ENCODE results near the gene NECTIN1.

NECTIN1 gene

GRCh38 chr11:119625206-119625978, 103.6 kb downstream of the NECTIN1 start:
- no peak overlapping the region for H3K4me3 ChIP-seq (ENCODE audit: low read length in 2 of 2)

GRCh38 chr11:119624629-119625028, 104.4 kb downstream of the NECTIN1 start:
- Histone ChIP-seq H3K9me3 (ENCODE audit: control insufficient read depth in 2 of 2, low read length in 2 of 2) (no peaks in the 10 kb centered on the region), H3K36me3 (ENCODE audit: control insufficient read depth in 2 of 2, insufficient read depth in 2 of 2, low read length in 2 of 2) (no peaks in the 10 kb centered on the region), H3K4me1 (ENCODE audit: control insufficient read depth, insufficient read depth, low read length) (no peaks in the 10 kb centered on the region), H3K27me3 (ENCODE audit: control insufficient read depth in 1 of 2, insufficient read depth in 2 of 2, low read length in 2 of 2) (peaks cover 2 to 3% of the 10 kb centered on the region in 2 donors), H3K9ac (ENCODE audit: low read length in 2 of 2) (no peak overlapping the region), H3K27ac (ENCODE audit: low read length) (no peak overlapping the region), H3K4me3 (ENCODE audit: low read length in 2 of 2) (no peak overlapping the region)

More at GRCh38 chr11:119625206-119625978, 103.6 kb downstream of the NECTIN1 start:
- Histone ChIP-seq H3K9me3 (ENCODE audit: control insufficient read depth in 2 of 2, low read length in 2 of 2) (no peaks in the 10 kb centered on the region), H3K4me1 (ENCODE audit: control insufficient read depth, insufficient read depth, low read length) (no peaks in the 10 kb centered on the region), H3K9ac (ENCODE audit: low read length in 2 of 2) (no peak overlapping the region), H3K36me3 (ENCODE audit: control insufficient read depth in 2 of 2, insufficient read depth in 2 of 2, low read length in 2 of 2) (no peaks in the 10 kb centered on the region), H3K27ac (ENCODE audit: low read length) (no peak overlapping the region), H3K27me3 (ENCODE audit: control insufficient read depth in 1 of 2, insufficient read depth in 2 of 2, low read length in 2 of 2) (peaks cover 2 to 3% of the 10 kb centered on the region in 2 donors)

GRCh38 chr11:119624102-119624615, 104.8 kb downstream of the NECTIN1 start:
- no peak overlapping the region for H3K9ac ChIP-seq (ENCODE audit: low read length in 2 of 2)
- no peaks in the 10 kb centered on the region for H3K36me3 ChIP-seq (ENCODE audit: control insufficient read depth in 2 of 2, insufficient read depth in 2 of 2, low read length in 2 of 2)
- H3K27ac ChIP-seq (ENCODE audit: low read length) = no peak overlapping the region
- H3K9me3 ChIP-seq (ENCODE audit: control insufficient read depth in 2 of 2, low read length in 2 of 2) = no peaks in the 10 kb centered on the region
- peaks cover 2 to 3% of the 10 kb centered on the region in 2 donors for H3K27me3 ChIP-seq (ENCODE audit: control insufficient read depth in 1 of 2, insufficient read depth in 2 of 2, low read length in 2 of 2)
- no peaks in the 10 kb centered on the region for H3K4me1 ChIP-seq (ENCODE audit: control insufficient read depth, insufficient read depth, low read length)
- no peak overlapping the region for H3K4me3 ChIP-seq (ENCODE audit: low read length in 2 of 2)

GRCh38 chr11:119623682-119624081, 105.3 kb downstream of the NECTIN1 start:
- H3K27ac ChIP-seq (ENCODE audit: low read length) = no peak overlapping the region
- no peaks in the 10 kb centered on the region for H3K36me3 ChIP-seq (ENCODE audit: control insufficient read depth in 2 of 2, insufficient read depth in 2 of 2, low read length in 2 of 2)
- H3K27me3 ChIP-seq (ENCODE audit: control insufficient read depth in 1 of 2, insufficient read depth in 2 of 2, low read length in 2 of 2) = peaks cover 2 to 3% of the 10 kb centered on the region in 2 donors
- no peaks in the 10 kb centered on the region for H3K4me1 ChIP-seq (ENCODE audit: control insufficient read depth, insufficient read depth, low read length)
- no peak overlapping the region for H3K9ac ChIP-seq (ENCODE audit: low read length in 2 of 2)
- H3K4me3 ChIP-seq (ENCODE audit: low read length in 2 of 2) = no peak overlapping the region
- no peaks in the 10 kb centered on the region for H3K9me3 ChIP-seq (ENCODE audit: control insufficient read depth in 2 of 2, low read length in 2 of 2)

DNA sequence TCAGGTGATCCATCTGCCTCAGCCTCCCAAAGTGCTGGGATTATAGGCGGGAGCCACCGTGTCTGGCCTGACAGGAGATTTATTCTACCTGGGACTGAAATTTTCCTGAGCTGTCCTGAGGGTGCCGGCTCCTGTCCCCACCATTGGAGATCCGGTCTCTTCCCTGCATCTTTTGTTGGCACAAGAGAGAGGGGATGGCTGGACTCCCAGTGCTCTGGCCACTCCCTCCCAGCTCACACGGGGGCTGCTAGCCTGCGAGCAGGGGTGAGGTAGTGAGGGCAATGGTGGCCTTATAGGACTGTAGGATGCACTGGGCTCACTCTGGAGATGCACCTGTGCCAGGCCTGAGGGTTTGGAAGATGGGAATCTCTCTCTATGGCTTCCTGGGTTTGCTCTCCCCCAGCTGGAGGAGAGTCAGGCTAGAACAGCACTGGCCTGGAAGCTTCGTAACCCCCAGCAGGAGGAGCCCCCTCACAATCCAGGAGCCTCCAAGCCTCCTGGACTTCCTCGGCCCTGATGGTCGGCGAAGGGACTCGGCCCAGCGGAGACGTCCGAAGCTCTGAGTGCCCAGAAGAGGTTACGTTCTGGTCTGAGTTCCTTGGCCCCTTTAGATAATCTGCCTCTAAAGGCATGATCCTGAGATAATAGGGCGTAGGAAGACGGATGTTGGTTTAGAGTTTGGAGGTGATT, 106.4 kb downstream of the NECTIN1 start:
- H3K4me3 ChIP-seq (ENCODE audit: low read length in 2 of 2) = no peak overlapping the region
- H3K4me1 ChIP-seq (ENCODE audit: control insufficient read depth, insufficient read depth, low read length) = no peaks in the 10 kb centered on the region
- no peak overlapping the region for H3K27ac ChIP-seq (ENCODE audit: low read length)
- no peaks in the 10 kb centered on the region for H3K9me3 ChIP-seq (ENCODE audit: control insufficient read depth in 2 of 2, low read length in 2 of 2)
- H3K9ac ChIP-seq (ENCODE audit: low read length in 2 of 2) = no peak overlapping the region
- no peaks in the 10 kb centered on the region for H3K36me3 ChIP-seq (ENCODE audit: control insufficient read depth in 2 of 2, insufficient read depth in 2 of 2, low read length in 2 of 2)
- H3K27me3 ChIP-seq (ENCODE audit: control insufficient read depth in 1 of 2, insufficient read depth in 2 of 2, low read length in 2 of 2) = peaks cover 3 to 4% of the 10 kb centered on the region in 2 donors

GRCh38 chr11:119619665-119620064, 109.3 kb downstream of the NECTIN1 start:
- Histone ChIP-seq H3K9me3 (ENCODE audit: control insufficient read depth in 2 of 2, low read length in 2 of 2) (no peaks in the 10 kb centered on the region), H3K4me1 (ENCODE audit: control insufficient read depth, insufficient read depth, low read length) (peaks cover 4% of the 10 kb centered on the region), H3K9ac (ENCODE audit: low read length in 2 of 2) (no peak overlapping the region), H3K27ac (ENCODE audit: low read length) (no peak overlapping the region), H3K27me3 (ENCODE audit: control insufficient read depth in 1 of 2, insufficient read depth in 2 of 2, low read length in 2 of 2) (peaks cover 3 to 4% of the 10 kb centered on the region in 2 donors), H3K4me3 (ENCODE audit: low read length in 2 of 2) (no peak overlapping the region), H3K36me3 (ENCODE audit: control insufficient read depth in 2 of 2, insufficient read depth in 2 of 2, low read length in 2 of 2) (no peaks in the 10 kb centered on the region)

- Histone ChIP-seq H3K4me1 (ENCODE audit: control insufficient read depth, insufficient read depth, low read length) (peaks cover 4% of the 10 kb centered on the region), H3K9me3 (ENCODE audit: control insufficient read depth in 2 of 2, low read length in 2 of 2) (no peaks in the 10 kb centered on the region), H3K36me3 (ENCODE audit: control insufficient read depth in 2 of 2, insufficient read depth in 2 of 2, low read length in 2 of 2) (no peaks in the 10 kb centered on the region), H3K27ac (ENCODE audit: low read length) (no peak overlapping the region), H3K4me3 (ENCODE audit: low read length in 2 of 2) (no peak overlapping the region), H3K9ac (ENCODE audit: low read length in 2 of 2) (no peak overlapping the region), H3K27me3 (ENCODE audit: control insufficient read depth in 1 of 2, insufficient read depth in 2 of 2, low read length in 2 of 2) (peaks cover 0 to 4% of the 10 kb centered on the region in 2 donors)
These were observed 110.6 kb downstream of the NECTIN1 start for GRCh38 chr11:119618208-119618909.

- H3K4me1 ChIP-seq (ENCODE audit: control insufficient read depth, insufficient read depth, low read length) = peaks cover 4% of the 10 kb centered on the region
- H3K9me3 ChIP-seq (ENCODE audit: control insufficient read depth in 2 of 2, low read length in 2 of 2) = no peaks in the 10 kb centered on the region
- H3K4me3 ChIP-seq (ENCODE audit: low read length in 2 of 2) = no peak overlapping the region
- no peak overlapping the region for H3K27ac ChIP-seq (ENCODE audit: low read length)
- H3K27me3 ChIP-seq (ENCODE audit: control insufficient read depth in 1 of 2, insufficient read depth in 2 of 2, low read length in 2 of 2) = peaks cover 0 to 2% of the 10 kb centered on the region in 2 donors
- H3K9ac ChIP-seq (ENCODE audit: low read length in 2 of 2) = no peak overlapping the region
- H3K36me3 ChIP-seq (ENCODE audit: control insufficient read depth in 2 of 2, insufficient read depth in 2 of 2, low read length in 2 of 2) = no peaks in the 10 kb centered on the region
These were observed 111.7 kb downstream of the NECTIN1 start for GRCh38 chr11:119617340-119617713.

GRCh38 chr11:119616586-119617339, 112.2 kb downstream of the NECTIN1 start:
- H3K36me3 ChIP-seq (ENCODE audit: control insufficient read depth in 2 of 2, insufficient read depth in 2 of 2, low read length in 2 of 2) = no peaks in the 10 kb centered on the region
- peaks cover 4% of the 10 kb centered on the region for H3K4me1 ChIP-seq (ENCODE audit: control insufficient read depth, insufficient read depth, low read length)
- H3K27ac ChIP-seq (ENCODE audit: low read length) = no peak overlapping the region
- H3K4me3 ChIP-seq (ENCODE audit: low read length in 2 of 2) = no peak overlapping the region
- H3K27me3 ChIP-seq (ENCODE audit: control insufficient read depth in 1 of 2, insufficient read depth in 2 of 2, low read length in 2 of 2) = peaks cover 0 to 2% of the 10 kb centered on the region in 2 donors
- H3K9ac ChIP-seq (ENCODE audit: low read length in 2 of 2) = no peak overlapping the region
- no peaks in the 10 kb centered on the region for H3K9me3 ChIP-seq (ENCODE audit: control insufficient read depth in 2 of 2, low read length in 2 of 2)

DNA sequence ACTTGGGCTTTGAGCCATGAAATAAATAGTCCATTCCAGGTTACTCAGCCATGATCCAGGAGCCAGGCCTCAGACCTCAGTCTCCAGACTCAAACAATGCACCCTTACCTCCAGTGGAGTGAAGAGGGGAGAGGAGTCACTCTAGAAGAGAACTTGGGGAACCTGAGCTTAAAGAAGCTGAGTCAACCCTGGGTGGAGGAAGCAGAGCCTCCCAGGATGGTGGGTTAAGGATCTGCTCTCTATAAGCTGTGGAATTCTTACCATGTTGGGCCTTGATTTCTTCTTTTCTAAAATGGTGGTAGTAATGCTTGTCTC, 113.2 kb downstream of the NECTIN1 start:
- H3K27ac ChIP-seq (ENCODE audit: low read length) = no peak overlapping the region

More for the DNA sequence above, 113.2 kb downstream of the NECTIN1 start:
- H3K9ac ChIP-seq (ENCODE audit: low read length in 2 of 2) = no peak overlapping the region
- peaks cover 0 to 2% of the 10 kb centered on the region in 2 donors for H3K27me3 ChIP-seq (ENCODE audit: control insufficient read depth in 1 of 2, insufficient read depth in 2 of 2, low read length in 2 of 2)
- no peak overlapping the region for H3K4me3 ChIP-seq (ENCODE audit: low read length in 2 of 2)
- H3K36me3 ChIP-seq (ENCODE audit: control insufficient read depth in 2 of 2, insufficient read depth in 2 of 2, low read length in 2 of 2) = no peaks in the 10 kb centered on the region
- peaks cover 4% of the 10 kb centered on the region for H3K4me1 ChIP-seq (ENCODE audit: control insufficient read depth, insufficient read depth, low read length)
- H3K9me3 ChIP-seq (ENCODE audit: control insufficient read depth in 2 of 2, low read length in 2 of 2) = no peaks in the 10 kb centered on the region

Data from stomach smooth muscle (tissue), 2 donors.